DND-41 (cell line): ENCODE results near the gene PADI2.

Source experiments
- ATAC-seq: fragments of 200-7000 bp; cut with Tn5 transposase; 3 replicates; pipeline ENCODE4 v1.9.1; 2021; ENCODE audit warnings: low read depth; ENCODE audit not compliant: insufficient read depth
- DNase-seq: peaks from one replicate; pipeline ENCODE4 v3.0.0-alpha.2; 2020
- H2AFZ ChIP-seq: 2 replicates; pipeline ENCODE4 v1.6.0; 2012; ENCODE audit warnings: low read depth, low read length
- H3K27ac ChIP-seq: 2 replicates; pipeline ENCODE4 v1.5.1; 2012; ENCODE audit warnings: low read length, inconsistent platforms
- H3K27me3 ChIP-seq: fragments of 200-600 bp; sonication (generic); 2 replicates; pipeline ENCODE4 v1.6.0; 2012; ENCODE audit warnings: low read length, mild to moderate bottlenecking, inconsistent platforms; ENCODE audit not compliant: insufficient read depth, poor library complexity
- H3K36me3 ChIP-seq: 2 replicates; pipeline ENCODE4 v1.5.1; 2012; ENCODE audit warnings: low read length, inconsistent platforms; ENCODE audit not compliant: insufficient read depth
- H3K4me1 ChIP-seq: 2 replicates; pipeline ENCODE4 v1.5.1; 2012; ENCODE audit warnings: mild to moderate bottlenecking, low read length; ENCODE audit not compliant: insufficient read depth
- H3K4me2 ChIP-seq: 2 replicates; pipeline ENCODE4 v1.6.0; 2012; ENCODE audit warnings: mild to moderate bottlenecking, moderate library complexity, low read length, inconsistent platforms; ENCODE audit not compliant: insufficient read depth
- H3K4me3 ChIP-seq, 2 experiments: fragments of 200-600 bp in 1 of 2; shearing (Covaris generic) in 1 of 2; 2 replicates each; pipeline ENCODE4 v1.5.1; 2012 to 2016; ENCODE audit warnings: inconsistent platforms in 2 of 2, low read length in 2 of 2, mild to moderate bottlenecking in 2 of 2, low read depth in 1 of 2, moderate library complexity in 1 of 2
- H3K79me2 ChIP-seq: 2 replicates; pipeline ENCODE4 v1.6.0; 2012; ENCODE audit warnings: low read length, inconsistent platforms; ENCODE audit not compliant: insufficient read depth
- H3K9ac ChIP-seq: 2 replicates; pipeline ENCODE4 v1.6.0; 2012; ENCODE audit warnings: low read depth, mild to moderate bottlenecking, inconsistent platforms, low read length, moderate library complexity
- H3K9me3 ChIP-seq: 2 replicates; pipeline ENCODE4 v1.5.1; 2012; ENCODE audit warnings: low read length, moderate library complexity, mild to moderate bottlenecking, inconsistent platforms; ENCODE audit not compliant: insufficient read depth, severe bottlenecking
- H4K20me1 ChIP-seq: 2 replicates; pipeline ENCODE4 v1.6.0; 2012; ENCODE audit warnings: low read length; ENCODE audit not compliant: insufficient read depth
- EZH2 ChIP-seq: IDR thresholded peaks from 3 replicates; pipeline ENCODE4 v1.6.1; 2012; ENCODE audit warnings: borderline replicate concordance, low read depth, mild to moderate bottlenecking, moderate library complexity, low read length, inconsistent platforms; ENCODE audit not compliant: severe bottlenecking
- TF ChIP-seq, protein P1 (sequence below): IDR thresholded peaks from 2 replicates; pipeline ENCODE4 v1.5.1; 2012; ENCODE audit warnings: borderline replicate concordance, low read length, moderate library complexity, mild to moderate bottlenecking; ENCODE audit not compliant: poor library complexity, severe bottlenecking; ENCODE audit errors: extremely low read depth

PADI2 gene

DNA sequence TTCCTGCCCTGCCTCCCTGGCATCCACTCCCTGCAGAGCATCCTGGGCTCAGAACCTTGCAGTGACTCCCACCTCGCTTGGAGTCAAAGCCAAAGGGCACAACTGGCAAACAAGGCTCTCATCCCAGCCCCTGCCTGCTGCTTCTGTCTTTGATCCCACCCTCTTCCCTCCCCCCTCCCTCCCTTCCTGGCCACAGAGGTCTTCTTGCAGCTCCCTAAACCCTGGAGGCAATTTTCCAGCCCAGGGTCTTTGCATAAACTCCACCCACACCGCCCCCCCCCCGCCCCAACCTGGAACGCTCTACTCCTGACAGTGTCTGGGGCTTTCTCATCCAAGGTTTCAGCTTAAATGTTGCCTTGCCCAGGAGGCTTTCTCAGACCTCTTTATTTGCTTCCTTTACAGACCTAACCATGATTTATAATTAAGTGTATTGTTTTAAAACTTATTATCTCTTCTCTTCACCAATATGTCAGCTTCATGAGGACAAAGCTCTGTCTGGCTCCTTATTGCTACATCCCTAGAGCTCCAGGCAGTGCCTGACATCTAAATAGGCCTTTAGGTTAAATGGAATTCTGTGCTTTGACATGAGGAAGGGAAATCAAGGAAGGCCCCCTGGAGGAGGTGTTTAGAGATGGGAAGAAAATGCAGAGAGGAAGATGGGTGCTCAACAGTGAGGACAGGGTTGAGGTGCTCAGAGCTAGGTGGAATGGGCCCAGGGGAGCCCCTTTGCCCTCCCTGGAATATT is 48.0 kb upstream of the PADI2 start:
- Histone ChIP-seq H4K20me1 (no peaks in the 10 kb centered on the region), H3K4me1 (no peaks in the 10 kb centered on the region), H2AFZ (no peak overlapping the region), H3K27me3 (no peaks in the 10 kb centered on the region), H3K79me2 (no peaks in the 10 kb centered on the region), H3K4me2 (no peak overlapping the region), H3K9me3 (no peaks in the 10 kb centered on the region), H3K4me3 (no peak overlapping the region), H3K27ac (no peak overlapping the region), H3K9ac (no peak overlapping the region), H3K36me3 (no peaks in the 10 kb centered on the region)
- ATAC-seq (no peak), DNase-seq (no peak)
- TF ChIP-seq EZH2, result no peak
- TF ChIP-seq, protein P1, sequence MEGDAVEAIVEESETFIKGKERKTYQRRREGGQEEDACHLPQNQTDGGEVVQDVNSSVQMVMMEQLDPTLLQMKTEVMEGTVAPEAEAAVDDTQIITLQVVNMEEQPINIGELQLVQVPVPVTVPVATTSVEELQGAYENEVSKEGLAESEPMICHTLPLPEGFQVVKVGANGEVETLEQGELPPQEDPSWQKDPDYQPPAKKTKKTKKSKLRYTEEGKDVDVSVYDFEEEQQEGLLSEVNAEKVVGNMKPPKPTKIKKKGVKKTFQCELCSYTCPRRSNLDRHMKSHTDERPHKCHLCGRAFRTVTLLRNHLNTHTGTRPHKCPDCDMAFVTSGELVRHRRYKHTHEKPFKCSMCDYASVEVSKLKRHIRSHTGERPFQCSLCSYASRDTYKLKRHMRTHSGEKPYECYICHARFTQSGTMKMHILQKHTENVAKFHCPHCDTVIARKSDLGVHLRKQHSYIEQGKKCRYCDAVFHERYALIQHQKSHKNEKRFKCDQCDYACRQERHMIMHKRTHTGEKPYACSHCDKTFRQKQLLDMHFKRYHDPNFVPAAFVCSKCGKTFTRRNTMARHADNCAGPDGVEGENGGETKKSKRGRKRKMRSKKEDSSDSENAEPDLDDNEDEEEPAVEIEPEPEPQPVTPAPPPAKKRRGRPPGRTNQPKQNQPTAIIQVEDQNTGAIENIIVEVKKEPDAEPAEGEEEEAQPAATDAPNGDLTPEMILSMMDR, result no peak

DNA sequence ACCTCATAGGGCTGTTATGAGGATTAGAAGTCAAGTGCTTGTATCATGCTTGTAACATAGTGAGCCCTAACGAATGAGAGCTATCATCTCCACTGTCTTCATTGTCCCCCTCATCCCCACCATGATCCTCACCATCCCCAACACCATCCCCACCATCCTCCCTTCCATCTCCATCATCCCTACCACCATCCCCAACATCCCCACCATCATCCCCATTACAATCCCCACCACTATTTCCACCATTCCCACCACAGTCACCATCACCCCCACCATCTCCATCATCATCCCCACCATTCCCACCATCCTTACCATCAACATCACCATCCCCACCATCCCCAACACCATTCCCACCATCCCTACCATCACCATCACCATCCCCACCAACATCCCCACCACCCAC is 46.6 kb upstream of the PADI2 start:
- no peak for TF ChIP-seq EZH2
- TF ChIP-seq, protein P1, result no peak
- DNase-seq, result no peak
- Histone ChIP-seq H3K27ac (no peak overlapping the region), H3K4me3 (no peak overlapping the region), H4K20me1 (no peaks in the 10 kb centered on the region), H3K4me2 (no peak overlapping the region), H3K9ac (no peak overlapping the region), H3K36me3 (no peaks in the 10 kb centered on the region), H3K79me2 (no peaks in the 10 kb centered on the region), H2AFZ (no peak overlapping the region), H3K27me3 (no peaks in the 10 kb centered on the region), H3K4me1 (no peaks in the 10 kb centered on the region), H3K9me3 (no peaks in the 10 kb centered on the region)
- no peak for ATAC-seq

DNA sequence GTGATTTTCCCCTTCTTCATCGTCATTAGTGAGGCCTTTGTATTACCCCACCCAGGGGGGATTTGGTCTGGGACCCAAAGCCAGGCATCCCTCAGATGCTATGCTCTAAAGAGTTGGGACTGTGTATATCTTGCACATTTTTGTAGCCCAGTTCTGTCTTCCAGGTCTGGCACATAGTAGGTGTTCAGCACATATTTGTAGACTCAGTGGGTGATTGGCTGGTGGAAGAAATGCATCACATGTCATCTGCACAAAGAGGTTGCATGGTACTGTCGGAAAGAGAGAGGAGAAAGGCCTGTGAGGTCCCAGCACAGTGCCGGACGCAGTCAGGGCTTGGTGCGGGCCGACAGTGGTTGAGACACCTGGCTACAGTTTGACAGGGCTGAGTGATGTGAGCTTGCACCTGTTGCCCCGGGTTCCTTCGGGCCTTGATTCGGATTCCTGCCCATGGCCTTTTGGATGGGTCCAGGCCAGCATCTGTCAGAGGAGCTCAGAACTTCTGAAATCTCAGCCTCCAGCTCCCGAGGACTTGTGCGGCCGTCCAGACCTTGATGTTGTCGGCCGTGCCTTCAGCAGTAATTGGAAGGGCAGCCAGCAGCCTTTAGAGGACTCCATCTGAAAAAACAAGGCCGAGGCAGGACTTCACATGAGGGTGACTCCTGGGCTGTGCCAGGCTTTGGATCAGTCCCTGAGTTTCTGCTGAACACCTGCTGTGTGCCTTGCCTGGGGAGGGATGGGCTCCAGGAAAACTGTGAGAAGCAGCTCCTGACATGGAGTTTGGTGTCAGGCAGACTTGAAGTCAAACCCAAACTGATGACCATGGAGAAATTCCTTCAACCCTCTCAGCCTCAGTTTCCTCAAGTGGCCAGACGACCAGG is 44.8 kb upstream of the PADI2 start:
- H3K4me1 ChIP-seq, result no peaks in the 10 kb centered on the region
- H3K4me2 ChIP-seq, result no peak overlapping the region
- no peaks in the 10 kb centered on the region for H3K9me3 ChIP-seq
- no peaks in the 10 kb centered on the region for H4K20me1 ChIP-seq
- DNase-seq (no peak), ATAC-seq (no peak)
- H3K79me2 ChIP-seq, result no peaks in the 10 kb centered on the region
- no peak overlapping the region for H2AFZ ChIP-seq
- no peak overlapping the region for H3K9ac ChIP-seq
- H3K27me3 ChIP-seq, result no peaks in the 10 kb centered on the region
- no peak overlapping the region for H3K27ac ChIP-seq
- H3K4me3 ChIP-seq, result no peak overlapping the region
- no peaks in the 10 kb centered on the region for H3K36me3 ChIP-seq
- TF ChIP-seq EZH2, result no peak
- TF ChIP-seq, protein P1, result no peak
